Measurements from ENCODE around the gene DYNC1LI2. TPM values are rescaled to one million over a fixed set of nuclear protein-coding genes. Genes with fewer than 3 reads are reported as not detected.

Gene DYNC1LI2
- total RNA-seq, 1 donor from 2014 or later: 135 TPM

DNA sequence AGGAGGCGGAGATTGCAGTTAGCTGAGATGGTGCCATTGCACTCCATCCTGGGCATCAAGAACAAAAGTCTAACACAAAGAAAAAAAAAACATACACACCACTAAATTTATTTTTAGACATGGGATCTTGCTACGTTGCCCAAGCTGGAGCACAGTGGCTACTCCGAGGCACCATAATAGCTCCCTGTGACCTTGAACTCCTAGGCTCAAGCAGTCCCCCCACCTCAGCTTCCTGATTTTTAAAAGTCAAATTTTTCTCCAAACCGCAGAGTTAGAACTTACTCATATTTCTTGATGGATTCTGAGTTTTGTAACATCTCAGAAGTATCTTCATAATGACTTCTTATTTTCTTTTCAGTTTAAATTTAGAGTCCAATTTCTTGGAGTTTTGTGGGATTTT, 58.3 kb downstream of the DYNC1LI2 start:
- TF ChIP-seq, protein P1, sequence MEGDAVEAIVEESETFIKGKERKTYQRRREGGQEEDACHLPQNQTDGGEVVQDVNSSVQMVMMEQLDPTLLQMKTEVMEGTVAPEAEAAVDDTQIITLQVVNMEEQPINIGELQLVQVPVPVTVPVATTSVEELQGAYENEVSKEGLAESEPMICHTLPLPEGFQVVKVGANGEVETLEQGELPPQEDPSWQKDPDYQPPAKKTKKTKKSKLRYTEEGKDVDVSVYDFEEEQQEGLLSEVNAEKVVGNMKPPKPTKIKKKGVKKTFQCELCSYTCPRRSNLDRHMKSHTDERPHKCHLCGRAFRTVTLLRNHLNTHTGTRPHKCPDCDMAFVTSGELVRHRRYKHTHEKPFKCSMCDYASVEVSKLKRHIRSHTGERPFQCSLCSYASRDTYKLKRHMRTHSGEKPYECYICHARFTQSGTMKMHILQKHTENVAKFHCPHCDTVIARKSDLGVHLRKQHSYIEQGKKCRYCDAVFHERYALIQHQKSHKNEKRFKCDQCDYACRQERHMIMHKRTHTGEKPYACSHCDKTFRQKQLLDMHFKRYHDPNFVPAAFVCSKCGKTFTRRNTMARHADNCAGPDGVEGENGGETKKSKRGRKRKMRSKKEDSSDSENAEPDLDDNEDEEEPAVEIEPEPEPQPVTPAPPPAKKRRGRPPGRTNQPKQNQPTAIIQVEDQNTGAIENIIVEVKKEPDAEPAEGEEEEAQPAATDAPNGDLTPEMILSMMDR (conservative IDR thresholded peaks at IDR 0.05): no peak
- no peaks in the 10 kb centered on the region for H3K36me3 Mint-ChIP-seq
- peak overlapping the region; percentile 65 for H3K27ac Mint-ChIP-seq
- no peak for DNase-seq (ENCODE audit: extremely low spot score, unreplicated experiment)
- H3K4me1 Mint-ChIP-seq (ENCODE audit: unreplicated experiment): peaks cover 25% of the 10 kb centered on the region
- H3K4me3 Mint-ChIP-seq: no peak overlapping the region
- peaks cover 3% of the 10 kb centered on the region for H3K27me3 Mint-ChIP-seq
- no peaks in the 10 kb centered on the region for H3K9me3 Mint-ChIP-seq

DNA sequence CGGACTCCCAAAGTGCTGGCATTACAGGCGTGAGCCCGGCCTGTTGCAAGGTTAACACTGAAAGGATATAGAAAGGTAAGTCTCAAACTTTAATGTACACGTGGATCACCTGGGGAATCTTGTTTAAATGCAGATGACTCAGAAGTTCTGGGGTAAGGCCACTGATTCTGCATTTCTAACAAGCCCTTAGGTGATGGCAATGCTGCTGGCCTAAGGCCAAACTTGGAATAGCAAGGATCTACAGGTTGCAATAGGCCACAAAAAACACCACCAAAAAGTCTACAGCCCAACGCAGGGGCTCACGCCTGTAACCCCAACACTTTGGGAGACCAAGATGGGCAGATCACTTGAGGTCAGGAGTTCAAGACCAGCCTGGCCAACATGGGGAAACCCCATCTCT, 59.1 kb downstream of the DYNC1LI2 start:
- H3K4me3 Mint-ChIP-seq: no peak overlapping the region
- peaks cover 2% of the 10 kb centered on the region for H3K27me3 Mint-ChIP-seq
- DNase-seq (ENCODE audit: extremely low spot score, unreplicated experiment): no peak
- H3K36me3 Mint-ChIP-seq: no peaks in the 10 kb centered on the region
- TF ChIP-seq, protein P1 (conservative IDR thresholded peaks at IDR 0.05): no peak
- H3K27ac Mint-ChIP-seq: no peak overlapping the region
- peaks cover 25% of the 10 kb centered on the region for H3K4me1 Mint-ChIP-seq (ENCODE audit: unreplicated experiment)
- H3K9me3 Mint-ChIP-seq: no peaks in the 10 kb centered on the region

DNA sequence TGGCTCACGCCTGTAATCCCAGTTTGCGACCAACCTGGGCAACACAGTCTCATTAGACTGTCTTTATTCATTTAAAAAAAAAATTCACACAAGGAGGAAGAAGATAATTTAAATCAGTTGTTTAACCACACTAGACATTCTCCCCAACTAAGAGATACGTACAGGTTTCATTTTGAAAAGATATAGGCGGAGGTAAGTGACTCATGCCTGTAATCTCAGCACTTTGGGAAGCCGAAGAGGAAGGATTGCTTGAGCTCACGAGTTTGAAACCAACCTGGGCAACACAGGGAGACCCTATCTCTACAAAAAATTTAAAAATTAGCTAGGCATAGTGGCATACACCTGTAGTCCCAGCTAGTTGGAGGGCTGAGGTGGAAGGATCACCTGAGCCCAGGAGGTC, 60.2 kb downstream of the DYNC1LI2 start:
- H3K27ac Mint-ChIP-seq: peak overlapping the region; percentile 52
- DNase-seq (ENCODE audit: extremely low spot score, unreplicated experiment): no peak
- no peak overlapping the region for H3K4me3 Mint-ChIP-seq
- TF ChIP-seq, protein P1 (conservative IDR thresholded peaks at IDR 0.05): no peak
- H3K9me3 Mint-ChIP-seq: no peaks in the 10 kb centered on the region
- H3K36me3 Mint-ChIP-seq: no peaks in the 10 kb centered on the region
- H3K4me1 Mint-ChIP-seq (ENCODE audit: unreplicated experiment): peaks cover 25% of the 10 kb centered on the region
- H3K27me3 Mint-ChIP-seq: no peaks in the 10 kb centered on the region

DNA sequence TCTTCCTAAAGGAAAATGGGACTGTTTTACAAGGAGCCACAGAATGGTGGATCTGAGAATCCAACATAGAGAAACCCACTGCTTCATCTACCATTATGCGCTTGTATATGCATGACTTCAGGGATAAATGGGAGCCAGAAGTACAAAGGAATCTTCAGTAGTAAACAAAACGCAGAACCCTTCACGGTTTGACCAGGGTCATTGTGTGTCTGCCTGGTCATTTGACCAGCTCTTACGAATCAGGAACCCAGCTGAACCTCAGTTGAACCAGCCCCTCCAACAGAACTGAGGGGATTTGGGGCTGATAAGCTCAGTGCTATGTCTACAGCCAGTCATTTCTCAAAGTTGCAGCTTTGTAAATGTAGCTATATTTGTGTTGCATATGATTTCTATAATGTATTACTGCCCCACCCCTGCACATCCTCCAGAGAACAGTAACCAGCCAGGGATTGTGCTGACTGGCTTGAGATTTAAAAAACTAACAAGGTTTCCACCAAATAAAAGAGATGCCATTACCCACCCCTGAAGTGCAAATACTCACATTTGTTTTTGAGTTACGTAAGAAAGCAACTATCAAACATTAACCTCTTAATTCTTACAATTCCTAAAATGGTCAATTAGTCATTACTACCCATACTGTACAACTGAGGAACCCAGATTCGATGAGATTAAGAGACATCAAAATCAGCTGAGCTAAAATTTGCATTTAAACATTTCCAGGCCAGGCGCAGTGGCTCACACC, 61.1 kb downstream of the DYNC1LI2 start:
- no peaks in the 10 kb centered on the region for H3K27me3 Mint-ChIP-seq
- DNase-seq (ENCODE audit: extremely low spot score, unreplicated experiment): no peak
- TF ChIP-seq, protein P1 (conservative IDR thresholded peaks at IDR 0.05): no peak
- no peak overlapping the region for H3K4me3 Mint-ChIP-seq
- peak overlapping the region; percentile 4 for H3K27ac Mint-ChIP-seq
- H3K36me3 Mint-ChIP-seq: no peaks in the 10 kb centered on the region
- H3K9me3 Mint-ChIP-seq: no peaks in the 10 kb centered on the region
- peaks cover 24% of the 10 kb centered on the region for H3K4me1 Mint-ChIP-seq (ENCODE audit: unreplicated experiment)

DNA sequence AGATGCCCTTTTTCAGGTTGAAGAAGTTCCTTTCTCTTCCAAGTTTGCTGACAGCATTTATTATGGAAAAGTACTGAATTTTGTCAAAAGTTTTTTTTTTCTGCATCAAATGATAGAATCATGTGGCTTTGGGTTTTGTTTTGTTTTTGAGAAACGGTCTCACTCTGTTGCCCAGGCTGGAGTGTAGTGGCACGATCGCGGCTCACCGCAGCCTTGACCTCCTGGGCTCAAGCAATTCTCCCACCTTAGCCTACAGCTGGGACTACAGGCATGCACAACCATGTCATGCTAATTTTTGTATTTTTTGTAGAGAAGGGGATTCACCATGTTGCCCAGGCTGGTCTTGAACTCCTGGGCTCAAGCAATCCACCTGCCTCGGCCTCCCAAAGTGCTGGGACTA, 62.1 kb downstream of the DYNC1LI2 start:
- H3K36me3 Mint-ChIP-seq: no peaks in the 10 kb centered on the region
- no peak overlapping the region for H3K27ac Mint-ChIP-seq
- H3K27me3 Mint-ChIP-seq: no peaks in the 10 kb centered on the region
- no peak for DNase-seq (ENCODE audit: extremely low spot score, unreplicated experiment)
- no peak overlapping the region for H3K4me3 Mint-ChIP-seq
- H3K9me3 Mint-ChIP-seq: no peaks in the 10 kb centered on the region
- TF ChIP-seq, protein P1 (conservative IDR thresholded peaks at IDR 0.05): no peak
- H3K4me1 Mint-ChIP-seq (ENCODE audit: unreplicated experiment): peaks cover 23% of the 10 kb centered on the region

Measured in type B pancreatic cell (in vitro differentiated cells).